Endothelial cell of umbilical vein (primary cell): Measurements from ENCODE around the gene HAUS7.

ENCODE experiments used
- CTCF ChIP-seq, 2 donors: IDR thresholded peaks; 1 replicate in 1 of 2; 2 replicates in 1 of 2; pipeline ENCODE4 v1.5.1; 2011; ENCODE audit warnings: low read length in 2 of 2, mild to moderate bottlenecking in 2 of 2, moderate library complexity in 2 of 2, control low read depth in 1 of 2, inconsistent platforms in 1 of 2, low read depth in 1 of 2; ENCODE audit not compliant: insufficient read depth in 1 of 2; ENCODE audit errors: extremely low read depth in 1 of 2
- MAX ChIP-seq: IDR thresholded peaks from 2 replicates; pipeline ENCODE4 v1.6.1; 2011; ENCODE audit not compliant: insufficient read depth, insufficient read length
- POLR2A ChIP-seq: IDR thresholded peaks from 2 replicates; pipeline ENCODE4 v1.6.1; 2012; ENCODE audit warnings: low read depth, mild to moderate bottlenecking, control low read depth, low read length
- POLR2AphosphoS5 ChIP-seq: IDR thresholded peaks from 2 replicates; pipeline ENCODE4 v1.6.1; 2012; ENCODE audit warnings: low read depth, mild to moderate bottlenecking, control low read depth, low read length, moderate library complexity; ENCODE audit not compliant: insufficient read depth

GRCh38 chrX:153514259-153514658 is 43.9 kb upstream of the HAUS7 start:
- no peak for TF ChIP-seq POLR2AphosphoS5
- TF ChIP-seq POLR2A, result peak; percentile 28
- no peak for TF ChIP-seq CTCF (IDR thresholded peaks at IDR 0.05; ENCODE audit: extremely low read depth in 1 of 2, insufficient read depth in 1 of 2, low read depth in 1 of 2, low read length in 2 of 2)
- no peak for TF ChIP-seq MAX
